ENCODE measurements around the gene PTPRN.

PTPRN gene

DNA sequence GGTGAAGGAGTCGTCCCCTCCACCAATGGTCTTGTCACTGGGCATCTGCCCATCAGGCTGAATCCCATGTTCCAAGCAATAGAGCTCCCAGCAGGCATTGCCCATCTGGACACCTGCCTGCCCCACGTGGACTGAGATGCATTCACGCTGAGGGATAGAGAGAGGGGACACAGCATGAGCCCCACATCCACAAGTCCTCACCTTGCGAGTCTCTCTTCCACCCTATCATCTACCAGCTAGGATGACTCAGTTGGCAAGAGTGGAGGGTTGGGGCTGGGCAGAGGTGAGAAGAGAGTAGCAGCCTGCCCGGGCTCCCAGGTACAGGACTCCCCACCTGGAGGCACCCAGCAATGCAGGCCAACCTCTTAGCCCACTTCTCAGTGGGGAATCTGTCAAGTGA, 57.1 kb downstream of the PTPRN start:
- peaks cover 20% of the 10 kb centered on the region; the same call in 1 of the 2 replicates for H3K79me2 ChIP-seq (ENCODE audit: insufficient read depth, low read length)
- peak overlapping the region; percentile 70; the same call in 1 of the 2 replicates for H3K27ac ChIP-seq (ENCODE audit: low read depth, low read length)
- no peak overlapping the region for H2AFZ ChIP-seq (ENCODE audit: low read depth, low read length, severe bottlenecking)
- TF ChIP-seq EZH2phosphoT487 (conservative IDR thresholded peaks at IDR 0.05; ENCODE audit: low read length): no peak
- no peak for TF ChIP-seq CTCF (IDR thresholded peaks at IDR 0.05; ENCODE audit: insufficient read depth, low read length, poor library complexity, severe bottlenecking)
- H3K27me3 ChIP-seq (ENCODE audit: low read length): no peaks in the 10 kb centered on the region
- peak overlapping the region; percentile 70 for H3K4me2 ChIP-seq (ENCODE audit: low read depth, low read length, poor library complexity, severe bottlenecking)
- peaks cover 8% of the 10 kb centered on the region for H3F3A ChIP-seq (ENCODE audit: insufficient read depth)
- H4K20me1 ChIP-seq (ENCODE audit: low read depth, low read length): no peaks in the 10 kb centered on the region
- peak overlapping the region; percentile 72 for H3K9ac ChIP-seq (ENCODE audit: low read length)
- no peaks in the 10 kb centered on the region for H3K9me2 ChIP-seq (replicated peaks; ENCODE audit: insufficient read depth, low read length)
- no peaks in the 10 kb centered on the region for H3K9me3 ChIP-seq (ENCODE audit: insufficient read depth, low read length)
- H3K4me3 ChIP-seq (ENCODE audit: insufficient read depth, low read length, poor library complexity, severe bottlenecking): peak overlapping the region; percentile 63
- H3K36me3 ChIP-seq (ENCODE audit: low read length): no peaks in the 10 kb centered on the region

- Histone ChIP-seq H3K4me2 (ENCODE audit: low read depth, low read length, poor library complexity, severe bottlenecking) (peak overlapping the region; percentile 70), H2AFZ (ENCODE audit: low read depth, low read length, severe bottlenecking) (no peak overlapping the region), H3K9me3 (ENCODE audit: insufficient read depth, low read length) (no peaks in the 10 kb centered on the region), H3K9me2 (replicated peaks; ENCODE audit: insufficient read depth, low read length) (no peaks in the 10 kb centered on the region), H4K20me1 (ENCODE audit: low read depth, low read length) (no peaks in the 10 kb centered on the region), H3K27ac (ENCODE audit: low read depth, low read length) (no peak overlapping the region), H3K4me3 (ENCODE audit: insufficient read depth, low read length, poor library complexity, severe bottlenecking) (no peak overlapping the region), H3K9ac (ENCODE audit: low read length) (no peak overlapping the region), H3K79me2 (ENCODE audit: insufficient read depth, low read length) (peaks cover 20% of the 10 kb centered on the region; the same call in 1 of the 2 replicates), H3F3A (ENCODE audit: insufficient read depth) (peaks cover 8% of the 10 kb centered on the region), H3K27me3 (ENCODE audit: low read length) (no peaks in the 10 kb centered on the region), H3K36me3 (ENCODE audit: low read length) (no peaks in the 10 kb centered on the region)
- TF ChIP-seq CTCF (IDR thresholded peaks at IDR 0.05; ENCODE audit: insufficient read depth, low read length, poor library complexity, severe bottlenecking) (no peak), EZH2phosphoT487 (conservative IDR thresholded peaks at IDR 0.05; ENCODE audit: low read length) (no peak)
These were observed 57.5 kb downstream of the PTPRN start for GRCh38 chr2:219251656-219252055.

- H3K36me3 ChIP-seq (ENCODE audit: low read length): no peaks in the 10 kb centered on the region
- H3K79me2 ChIP-seq (ENCODE audit: insufficient read depth, low read length): peaks cover 20% of the 10 kb centered on the region; the same call in 1 of the 2 replicates
- peak overlapping the region; percentile 39 for H3K4me2 ChIP-seq (ENCODE audit: low read depth, low read length, poor library complexity, severe bottlenecking)
- H3F3A ChIP-seq (ENCODE audit: insufficient read depth): peaks cover 8% of the 10 kb centered on the region
- H3K9me2 ChIP-seq (replicated peaks; ENCODE audit: insufficient read depth, low read length): no peaks in the 10 kb centered on the region
- H3K27me3 ChIP-seq (ENCODE audit: low read length): no peaks in the 10 kb centered on the region
- H3K27ac ChIP-seq (ENCODE audit: low read depth, low read length): peak overlapping the region; percentile 66
- no peak overlapping the region for H2AFZ ChIP-seq (ENCODE audit: low read depth, low read length, severe bottlenecking)
- TF ChIP-seq CTCF (IDR thresholded peaks at IDR 0.05; ENCODE audit: insufficient read depth, low read length, poor library complexity, severe bottlenecking) (no peak), EZH2phosphoT487 (conservative IDR thresholded peaks at IDR 0.05; ENCODE audit: low read length) (no peak)
- no peak overlapping the region for H3K4me3 ChIP-seq (ENCODE audit: insufficient read depth, low read length, poor library complexity, severe bottlenecking)
- peak overlapping the region; percentile 29; the same call in 1 of the 2 replicates for H3K9ac ChIP-seq (ENCODE audit: low read length)
- H3K9me3 ChIP-seq (ENCODE audit: insufficient read depth, low read length): no peaks in the 10 kb centered on the region
- H4K20me1 ChIP-seq (ENCODE audit: low read depth, low read length): no peaks in the 10 kb centered on the region
These were observed 59.0 kb downstream of the PTPRN start for GRCh38 chr2:219250049-219250781.
